Measurements from ENCODE around the gene TRPM3. TPM values are rescaled to one million over a fixed set of nuclear protein-coding genes. Genes with fewer than 3 reads are reported as not detected.

The TRPM3 gene
- total and polyA plus RNA-seq, 2 experiments from 2014 or later = 0.24 TPM; not detected in 1

- TF ChIP-seq CTCF (IDR thresholded peaks at IDR 0.05; ENCODE audit: low read depth, low read length) = no peak
- Histone ChIP-seq H3K4me1 (ENCODE audit: low read depth) (no peaks in the 10 kb centered on the region), H3K27me3 (no peaks in the 10 kb centered on the region)
Measured at GRCh38 chr9:70577671-70578070, 543.8 kb downstream of the TRPM3 start.

GRCh38 chr9:70576116-70576515 lies 545.3 kb downstream of the TRPM3 start:
- H3K36me3 ChIP-seq = no peaks in the 10 kb centered on the region
- TF ChIP-seq CTCF (IDR thresholded peaks at IDR 0.05; ENCODE audit: low read depth, low read length) = no peak
- no peaks in the 10 kb centered on the region for H3K4me1 ChIP-seq (ENCODE audit: low read depth)
- H3K4me3 ChIP-seq = no peak overlapping the region
- no peak overlapping the region for H3K27ac ChIP-seq
- no peak for DNase-seq (ENCODE audit: low read depth in 1 of 2, low spot score in 1 of 2)
- no peaks in the 10 kb centered on the region for H3K27me3 ChIP-seq
- H3K9me3 ChIP-seq (ENCODE audit: low read depth) = no peaks in the 10 kb centered on the region

More at GRCh38 chr9:70577671-70578070, 543.8 kb downstream of the TRPM3 start:
- no peak for DNase-seq (ENCODE audit: low read depth in 1 of 2, low spot score in 1 of 2)
- Histone ChIP-seq H3K9me3 (ENCODE audit: low read depth) (no peaks in the 10 kb centered on the region), H3K36me3 (no peaks in the 10 kb centered on the region), H3K4me3 (no peak overlapping the region), H3K27ac (no peak overlapping the region)

GRCh38 chr9:70574151-70574837 lies 547.1 kb downstream of the TRPM3 start:
- H3K4me3 ChIP-seq = no peak overlapping the region
- no peak for TF ChIP-seq CTCF (IDR thresholded peaks at IDR 0.05; ENCODE audit: low read depth, low read length)
- no peaks in the 10 kb centered on the region for H3K9me3 ChIP-seq (ENCODE audit: low read depth)
- no peaks in the 10 kb centered on the region for H3K4me1 ChIP-seq (ENCODE audit: low read depth)
- H3K36me3 ChIP-seq = no peaks in the 10 kb centered on the region
- no peaks in the 10 kb centered on the region for H3K27me3 ChIP-seq
- H3K27ac ChIP-seq = no peak overlapping the region
- DNase-seq (ENCODE audit: low read depth in 1 of 2, low spot score in 1 of 2) = peak in 1 of 2 donors; percentile 60

- Histone ChIP-seq H3K4me1 (ENCODE audit: low read depth) (no peaks in the 10 kb centered on the region), H3K27ac (no peak overlapping the region), H3K9me3 (ENCODE audit: low read depth) (no peaks in the 10 kb centered on the region), H3K36me3 (no peaks in the 10 kb centered on the region), H3K27me3 (no peaks in the 10 kb centered on the region), H3K4me3 (no peak overlapping the region)
- no peak for TF ChIP-seq CTCF (IDR thresholded peaks at IDR 0.05; ENCODE audit: low read depth, low read length)
- no peak for DNase-seq (ENCODE audit: low read depth in 1 of 2, low spot score in 1 of 2)
Measured at GRCh38 chr9:70573308-70573707, 548.1 kb downstream of the TRPM3 start.

- DNase-seq (ENCODE audit: low read depth in 1 of 2, low spot score in 1 of 2) = no peak
Measured at GRCh38 chr9:70571258-70571657, 550.2 kb downstream of the TRPM3 start.

More at GRCh38 chr9:70571258-70571657, 550.2 kb downstream of the TRPM3 start:
- Histone ChIP-seq H3K9me3 (ENCODE audit: low read depth) (no peaks in the 10 kb centered on the region), H3K4me1 (ENCODE audit: low read depth) (peaks cover 8% of the 10 kb centered on the region), H3K4me3 (no peak overlapping the region), H3K27ac (no peak overlapping the region), H3K27me3 (no peaks in the 10 kb centered on the region), H3K36me3 (no peaks in the 10 kb centered on the region)
- TF ChIP-seq CTCF (IDR thresholded peaks at IDR 0.05; ENCODE audit: low read depth, low read length) = no peak
